GM19468 (cell line): ENCODE data around the gene AFF3.
"Not testable (repeated sequence)": the region's sequence is repeated elsewhere in the genome, so short reads cannot be mapped to it uniquely, and the experiment has no call there.

ENCODE experiments used
- ATAC-seq: cut with Tn5 transposase; IDR thresholded peaks from one replicate; pipeline ENCODE4 v1.9.1; 2021; ENCODE audit warnings: mild to moderate bottlenecking, moderate library complexity, moderate number of reproducible peaks; ENCODE audit not compliant: unreplicated experiment; ENCODE audit errors: extremely low read depth

The AFF3 gene

GRCh38 chr2:100142393-100142792, at the start of gene AFF3:
AFF3 (minus strand) TSS chr2:100142590; CDS start chr2:100104454, 38,136 bp downstream.
- ATAC-seq, result peak; percentile 88

- no peak for ATAC-seq
Measured at GRCh38 chr2:100189387-100189786, 47.0 kb upstream of the AFF3 start.

- ATAC-seq, result no peak
Measured at GRCh38 chr2:100188326-100188725, 45.9 kb upstream of the AFF3 start.

GRCh38 chr2:100186126-100186525, 43.7 kb upstream of the AFF3 start:
- no peak for ATAC-seq

GRCh38 chr2:100185516-100185915, 43.1 kb upstream of the AFF3 start:
- ATAC-seq, result no peak

- ATAC-seq, result no peak
Measured at GRCh38 chr2:100185105-100185504, 42.7 kb upstream of the AFF3 start.

- ATAC-seq, result no peak
Measured at GRCh38 chr2:100184055-100184737, 41.8 kb upstream of the AFF3 start.

GRCh38 chr2:100182494-100183361, 40.3 kb upstream of the AFF3 start:
- no peak for ATAC-seq

GRCh38 chr2:100180503-100180902, 38.1 kb upstream of the AFF3 start:
- no peak for ATAC-seq

GRCh38 chr2:100179806-100180205, 37.4 kb upstream of the AFF3 start:
- no peak for ATAC-seq

- no peak for ATAC-seq
Measured at GRCh38 chr2:100178864-100179263, 36.5 kb upstream of the AFF3 start.

- no peak for ATAC-seq
Measured at GRCh38 chr2:100178085-100178788, 35.8 kb upstream of the AFF3 start.

- ATAC-seq, result no peak
Measured at GRCh38 chr2:100176925-100177324, 34.5 kb upstream of the AFF3 start.

- no peak for ATAC-seq
Measured at GRCh38 chr2:100174026-100174431, 31.6 kb upstream of the AFF3 start.

GRCh38 chr2:100166701-100167100, 24.3 kb upstream of the AFF3 start:
- ATAC-seq, result no peak

- ATAC-seq, result no peak
Measured at GRCh38 chr2:100163605-100164004, 21.2 kb upstream of the AFF3 start.

GRCh38 chr2:100161945-100162620, 19.7 kb upstream of the AFF3 start:
- no peak for ATAC-seq

GRCh38 chr2:100160396-100160795, 18.0 kb upstream of the AFF3 start:
- no peak for ATAC-seq

- not testable (repeated sequence) for ATAC-seq
Measured at GRCh38 chr2:100151832-100152231, 9.4 kb upstream of the AFF3 start.

GRCh38 chr2:100151310-100151709, 8.9 kb upstream of the AFF3 start:
- ATAC-seq, result no peak
